Measurements from ENCODE around the gene IQCH.

The IQCH gene

GRCh38 chr15:67465196-67465952 is 210.8 kb downstream of the IQCH start:
- H3K27ac ChIP-seq (ENCODE audit: low read depth, low read length) = no peak overlapping the region
- TF ChIP-seq, protein P1, sequence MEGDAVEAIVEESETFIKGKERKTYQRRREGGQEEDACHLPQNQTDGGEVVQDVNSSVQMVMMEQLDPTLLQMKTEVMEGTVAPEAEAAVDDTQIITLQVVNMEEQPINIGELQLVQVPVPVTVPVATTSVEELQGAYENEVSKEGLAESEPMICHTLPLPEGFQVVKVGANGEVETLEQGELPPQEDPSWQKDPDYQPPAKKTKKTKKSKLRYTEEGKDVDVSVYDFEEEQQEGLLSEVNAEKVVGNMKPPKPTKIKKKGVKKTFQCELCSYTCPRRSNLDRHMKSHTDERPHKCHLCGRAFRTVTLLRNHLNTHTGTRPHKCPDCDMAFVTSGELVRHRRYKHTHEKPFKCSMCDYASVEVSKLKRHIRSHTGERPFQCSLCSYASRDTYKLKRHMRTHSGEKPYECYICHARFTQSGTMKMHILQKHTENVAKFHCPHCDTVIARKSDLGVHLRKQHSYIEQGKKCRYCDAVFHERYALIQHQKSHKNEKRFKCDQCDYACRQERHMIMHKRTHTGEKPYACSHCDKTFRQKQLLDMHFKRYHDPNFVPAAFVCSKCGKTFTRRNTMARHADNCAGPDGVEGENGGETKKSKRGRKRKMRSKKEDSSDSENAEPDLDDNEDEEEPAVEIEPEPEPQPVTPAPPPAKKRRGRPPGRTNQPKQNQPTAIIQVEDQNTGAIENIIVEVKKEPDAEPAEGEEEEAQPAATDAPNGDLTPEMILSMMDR (IDR thresholded peaks at IDR 0.05; ENCODE audit: low read depth, low read length, poor library complexity, severe bottlenecking) = no peak
- TF ChIP-seq EZH2phosphoT487 (IDR thresholded peaks at IDR 0.05; ENCODE audit: borderline replicate concordance, low read length) = no peak

GRCh38 chr15:67468416-67468815 is 213.8 kb downstream of the IQCH start:
- H3K36me3 ChIP-seq (ENCODE audit: control insufficient read depth, low read length) = no peaks in the 10 kb centered on the region
- H3K4me1 ChIP-seq (ENCODE audit: control insufficient read depth, low read length) = no peaks in the 10 kb centered on the region
- H3K9me2 ChIP-seq (replicated peaks; ENCODE audit: control insufficient read depth, low read length) = no peaks in the 10 kb centered on the region
- no peak overlapping the region for H3K27ac ChIP-seq (ENCODE audit: low read depth, low read length)
- no peak overlapping the region for H3K4me3 ChIP-seq (ENCODE audit: low read length)
- H3F3A ChIP-seq (ENCODE audit: control insufficient read depth, insufficient read depth) = no peaks in the 10 kb centered on the region
- no peaks in the 10 kb centered on the region for H4K20me1 ChIP-seq (ENCODE audit: control insufficient read depth, insufficient read depth, low read depth, low read length)
- no peak for TF ChIP-seq EZH2phosphoT487 (IDR thresholded peaks at IDR 0.05; ENCODE audit: borderline replicate concordance, low read length)
- TF ChIP-seq, protein P1 (IDR thresholded peaks at IDR 0.05; ENCODE audit: low read depth, low read length, poor library complexity, severe bottlenecking) = no peak
- H3K27me3 ChIP-seq (ENCODE audit: control insufficient read depth, low read length) = no peaks in the 10 kb centered on the region
- H3K4me2 ChIP-seq (ENCODE audit: low read length) = no peak overlapping the region
- no peaks in the 10 kb centered on the region for H3K79me2 ChIP-seq (ENCODE audit: control insufficient read depth, low read length)
- H3K9me3 ChIP-seq (ENCODE audit: control insufficient read depth, insufficient read depth, low read length) = no peaks in the 10 kb centered on the region

More at GRCh38 chr15:67465196-67465952, 210.8 kb downstream of the IQCH start:
- Histone ChIP-seq H3K36me3 (ENCODE audit: control insufficient read depth, low read length) (no peaks in the 10 kb centered on the region), H3K9me3 (ENCODE audit: control insufficient read depth, insufficient read depth, low read length) (no peaks in the 10 kb centered on the region), H3F3A (ENCODE audit: control insufficient read depth, insufficient read depth) (no peaks in the 10 kb centered on the region), H3K9me2 (replicated peaks; ENCODE audit: control insufficient read depth, low read length) (no peaks in the 10 kb centered on the region), H3K27me3 (ENCODE audit: control insufficient read depth, low read length) (no peaks in the 10 kb centered on the region), H3K79me2 (ENCODE audit: control insufficient read depth, low read length) (no peaks in the 10 kb centered on the region), H4K20me1 (ENCODE audit: control insufficient read depth, insufficient read depth, low read depth, low read length) (no peaks in the 10 kb centered on the region), H3K4me2 (ENCODE audit: low read length) (no peak overlapping the region), H3K4me3 (ENCODE audit: low read length) (no peak overlapping the region), H3K4me1 (ENCODE audit: control insufficient read depth, low read length) (no peaks in the 10 kb centered on the region)

DNA sequence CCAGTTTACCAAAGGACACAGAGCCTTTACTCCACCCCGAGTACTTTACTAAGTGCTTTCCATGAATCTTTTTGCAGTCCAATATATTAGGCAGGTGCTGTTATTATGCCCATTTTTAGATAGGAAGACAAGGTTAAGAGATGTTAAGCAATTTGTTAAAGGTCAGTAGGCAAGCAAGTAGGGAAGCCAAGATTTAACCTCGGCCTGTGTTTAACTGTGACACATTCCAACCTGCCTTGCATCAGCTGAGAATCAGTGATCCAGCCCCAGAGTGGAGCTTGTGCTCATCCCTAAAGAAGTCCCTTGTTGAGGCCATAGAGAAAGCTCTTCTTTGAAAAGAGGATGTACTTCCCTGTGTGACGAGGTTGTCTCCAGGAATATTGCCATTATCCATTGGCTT is 215.1 kb downstream of the IQCH start:
- H3K4me3 ChIP-seq (ENCODE audit: low read length) = no peak overlapping the region
- no peaks in the 10 kb centered on the region for H3K9me3 ChIP-seq (ENCODE audit: control insufficient read depth, insufficient read depth, low read length)
- no peak overlapping the region for H3K27ac ChIP-seq (ENCODE audit: low read depth, low read length)
- no peaks in the 10 kb centered on the region for H3F3A ChIP-seq (ENCODE audit: control insufficient read depth, insufficient read depth)
- H3K9me2 ChIP-seq (replicated peaks; ENCODE audit: control insufficient read depth, low read length) = no peaks in the 10 kb centered on the region
- no peaks in the 10 kb centered on the region for H3K4me1 ChIP-seq (ENCODE audit: control insufficient read depth, low read length)
- no peaks in the 10 kb centered on the region for H3K36me3 ChIP-seq (ENCODE audit: control insufficient read depth, low read length)
- TF ChIP-seq EZH2phosphoT487 (IDR thresholded peaks at IDR 0.05; ENCODE audit: borderline replicate concordance, low read length) = no peak
- TF ChIP-seq, protein P1 (IDR thresholded peaks at IDR 0.05; ENCODE audit: low read depth, low read length, poor library complexity, severe bottlenecking) = no peak
- H3K79me2 ChIP-seq (ENCODE audit: control insufficient read depth, low read length) = no peaks in the 10 kb centered on the region
- H4K20me1 ChIP-seq (ENCODE audit: control insufficient read depth, insufficient read depth, low read depth, low read length) = no peaks in the 10 kb centered on the region
- no peak overlapping the region for H3K4me2 ChIP-seq (ENCODE audit: low read length)
- no peaks in the 10 kb centered on the region for H3K27me3 ChIP-seq (ENCODE audit: control insufficient read depth, low read length)

Measured in DOHH2 (cell line).